Activated CD8-positive, alpha-beta memory T cell treated with anti-CD3 and anti-CD28 coated beads, Interleukin-2, amount 10 ng/mL, durations not matched to agents 7 days and 5 days (primary cell): ENCODE measurements around the gene FAM229A. TPM values are rescaled to one million over a fixed set of nuclear protein-coding genes. Genes with fewer than 3 reads are reported as not detected.
"Not testable (repeated sequence)": the region's sequence is repeated elsewhere in the genome, so short reads cannot be mapped to it uniquely, and the experiment has no call there.

ENCODE experiments used
- ATAC-seq: fragments of 150-1000 bp; cut with Tn5 transposase; one replicate; pipeline ENCODE4 v1.10.0; 2021; ENCODE audit warnings: moderate library complexity
- CTCF ChIA-PET: fragments of 350-600 bp; sonication (Branson Sonifier 250); formaldehyde crosslinking; loops from one replicate; lab custom pipeline; 2021; ENCODE audit warnings: antibody characterized with exemption; lab: Charles Lee
- DNase-seq: peaks from one replicate; pipeline ENCODE4 v3.0.0-alpha.2; 2020
- H3K27ac Mint-ChIP-seq: one replicate; pipeline ENCODE4 v1.8.0; 2021; ENCODE audit warnings: mild to moderate bottlenecking, mixed read lengths
- H3K27me3 Mint-ChIP-seq: one replicate; pipeline ENCODE4 v1.8.0; 2021; ENCODE audit warnings: mixed read lengths
- H3K36me3 Mint-ChIP-seq: one replicate; pipeline ENCODE4 v1.8.0; 2021; ENCODE audit warnings: mild to moderate bottlenecking, mixed read lengths
- H3K4me1 Mint-ChIP-seq: one replicate; pipeline ENCODE4 v1.8.0; 2021; ENCODE audit warnings: mixed read lengths
- H3K4me3 Mint-ChIP-seq: one replicate; pipeline ENCODE4 v1.8.0; 2021; ENCODE audit warnings: mild to moderate bottlenecking, moderate library complexity, mixed read lengths
- H3K9me3 Mint-ChIP-seq: one replicate; pipeline ENCODE4 v1.8.0; 2022; ENCODE audit warnings: low read depth, mixed read lengths
- total RNA-seq, 2 experiments: library from RNA; stranded (reverse); gene quantifications; one replicate each; pipeline ENCODE4 v1.2.3, GENCODE V29; 2021

Gene FAM229A
- total RNA-seq: 1 to 10 TPM; 4.1 to 5.4 TPM

GRCh38 chr1:32362474-32363313, at the start of gene FAM229A, which contains the start of gene TSSK3:
Gene FAM229A, minus strand, starts transcription at chr1:32362485. Its CDS starts 394 bp downstream, at chr1:32362091.
Gene TSSK3, plus strand, starts transcription at chr1:32362539. Its CDS starts 163 bp downstream, at chr1:32362702.
- Mint-ChIP-seq H3K27ac (no peak within 1 kb of the TSS), H3K36me3 (peaks cover 5% of the 10 kb centered on the region), H3K27me3 (peaks cover 7% of the 10 kb centered on the region), H3K4me1 (peaks cover 14% of the 10 kb centered on the region), H3K9me3 (no peaks in the 10 kb centered on the region), H3K4me3 (no peak within 1 kb of the TSS)
- DNase-seq (no peak), ATAC-seq (no peak)
- CTCF ChIA-PET: interaction anchor here (1.0 to 1.8 kb wide), 2 partner anchors 10 to 114 kb away, joined by 3 to 5 read pairs; no protein-coding TSS in a partner anchor

GRCh38 chr1:32411261-32411660, 49.0 kb upstream of the FAM229A start:
- DNase-seq: no peak
- Mint-ChIP-seq H3K36me3 (no peaks in the 10 kb centered on the region), H3K9me3 (no peaks in the 10 kb centered on the region), H3K27ac (no peak overlapping the region), H3K27me3 (peaks cover 12% of the 10 kb centered on the region), H3K4me3 (no peak overlapping the region), H3K4me1 (peaks cover 6% of the 10 kb centered on the region)
- CTCF ChIA-PET: interaction anchor here (1.0 to 2.1 kb wide), 5 partner anchors 9 to 197 kb away, joined by 3 to 16 read pairs (median 3); partner anchors contain the start of gene BSDC1
- no peak for ATAC-seq

GRCh38 chr1:32406629-32407111, 44.4 kb upstream of the FAM229A start:
- Mint-ChIP-seq H3K27ac (no peak overlapping the region), H3K4me3 (no peak overlapping the region), H3K9me3 (no peaks in the 10 kb centered on the region), H3K4me1 (peaks cover 2% of the 10 kb centered on the region), H3K36me3 (no peaks in the 10 kb centered on the region), H3K27me3 (peaks cover 5% of the 10 kb centered on the region)
- CTCF ChIA-PET: no interaction called here
- no peak for DNase-seq
- no peak for ATAC-seq

GRCh38 chr1:32405672-32406467, 43.6 kb upstream of the FAM229A start:
- H3K4me1 Mint-ChIP-seq: peaks cover 2% of the 10 kb centered on the region
- no peak for ATAC-seq
- H3K4me3 Mint-ChIP-seq: no peak overlapping the region
- H3K9me3 Mint-ChIP-seq: no peaks in the 10 kb centered on the region
- H3K36me3 Mint-ChIP-seq: no peaks in the 10 kb centered on the region
- no peak for DNase-seq
- no peak overlapping the region for H3K27ac Mint-ChIP-seq
- CTCF ChIA-PET: interaction anchor here (0.6 kb wide), 1 partner anchor 114 kb away, joined by 3 read pairs; no protein-coding TSS in a partner anchor
- H3K27me3 Mint-ChIP-seq: no peaks in the 10 kb centered on the region

GRCh38 chr1:32404946-32405345, 42.7 kb upstream of the FAM229A start:
- Mint-ChIP-seq H3K27ac (no peak overlapping the region), H3K27me3 (no peaks in the 10 kb centered on the region), H3K4me1 (peaks cover 2% of the 10 kb centered on the region), H3K9me3 (no peaks in the 10 kb centered on the region), H3K36me3 (no peaks in the 10 kb centered on the region), H3K4me3 (no peak overlapping the region)
- CTCF ChIA-PET: interaction anchor here (0.8 to 1.3 kb wide), 2 partner anchors 9 to 294 kb away, joined by 3 to 6 read pairs; no protein-coding TSS in a partner anchor
- DNase-seq (no peak), ATAC-seq (no peak)

- DNase-seq: peak; percentile 63
- Mint-ChIP-seq H3K27me3 (no peaks in the 10 kb centered on the region), H3K36me3 (no peaks in the 10 kb centered on the region), H3K4me3 (no peak overlapping the region), H3K9me3 (no peaks in the 10 kb centered on the region), H3K27ac (no peak overlapping the region), H3K4me1 (no peaks in the 10 kb centered on the region)
- CTCF ChIA-PET: interaction anchor here (0.7 to 3.6 kb wide), 32 partner anchors 10 to 897 kb away, joined by 3 to 32 read pairs (median 4); partner anchors contain the start of gene TMEM39B
- peak; percentile 78 for ATAC-seq
These were observed 38.8 kb upstream of the FAM229A start for GRCh38 chr1:32400876-32401631.

- Mint-ChIP-seq H3K27me3 (no peaks in the 10 kb centered on the region), H3K27ac (no peak overlapping the region), H3K36me3 (no peaks in the 10 kb centered on the region), H3K4me3 (no peak overlapping the region), H3K9me3 (no peaks in the 10 kb centered on the region), H3K4me1 (peaks cover 7% of the 10 kb centered on the region)
- CTCF ChIA-PET: interaction anchor here (1.0 to 3.6 kb wide), 12 partner anchors 9 to 349 kb away, joined by 3 to 32 read pairs (median 3); no protein-coding TSS in a partner anchor
- DNase-seq (no peak), ATAC-seq (no peak)
These were observed 37.6 kb upstream of the FAM229A start for GRCh38 chr1:32399843-32400242.

- ATAC-seq: no peak
- no peak for DNase-seq
- Mint-ChIP-seq H3K9me3 (no peaks in the 10 kb centered on the region), H3K4me3 (no peak overlapping the region), H3K4me1 (peaks cover 16% of the 10 kb centered on the region), H3K27me3 (no peaks in the 10 kb centered on the region), H3K27ac (no peak overlapping the region), H3K36me3 (peaks cover 2% of the 10 kb centered on the region)
- CTCF ChIA-PET: interaction anchor here (1.5 kb wide), 1 partner anchor 198 kb away, joined by 4 read pairs; the partner anchor contains the start of gene CCDC28B
These were observed 36.1 kb upstream of the FAM229A start for GRCh38 chr1:32398401-32398800.

- H3K27me3 Mint-ChIP-seq, CTCF ChIA-PET, ATAC-seq, H3K4me3 Mint-ChIP-seq, H3K9me3 Mint-ChIP-seq, DNase-seq, H3K27ac Mint-ChIP-seq, H3K36me3 Mint-ChIP-seq: not testable (repeated sequence)
- H3K4me1 Mint-ChIP-seq: peaks cover 28% of the 10 kb centered on the region
These were observed 34.2 kb upstream of the FAM229A start for GRCh38 chr1:32396524-32396923.

GRCh38 chr1:32394890-32395432, 32.7 kb upstream of the FAM229A start:
- Mint-ChIP-seq H3K36me3 (peaks cover 2% of the 10 kb centered on the region), H3K27ac (peak overlapping the region; percentile 99), H3K9me3 (no peaks in the 10 kb centered on the region), H3K4me3 (peak overlapping the region; percentile 96), H3K27me3 (no peaks in the 10 kb centered on the region), H3K4me1 (peaks cover 28% of the 10 kb centered on the region)
- DNase-seq (no peak), ATAC-seq (no peak)
- CTCF ChIA-PET: interaction anchor here (0.6 to 1.6 kb wide), 14 partner anchors 11 to 317 kb away, joined by 3 to 6 read pairs (median 3); partner anchors contain the start of gene FAM167B

GRCh38 chr1:32394141-32394889, 32.0 kb upstream of the FAM229A start, which contains the start of gene BSDC1:
Gene BSDC1, minus strand, starts transcription at chr1:32394441. Its CDS starts 27 bp downstream, at chr1:32394414.
- DNase-seq (peak; percentile 99), ATAC-seq (peak; percentile 99)
- peaks cover 28% of the 10 kb centered on the region for H3K4me1 Mint-ChIP-seq
- peak within 1 kb of the TSS; percentile 99 for H3K27ac Mint-ChIP-seq
- no peaks in the 10 kb centered on the region for H3K9me3 Mint-ChIP-seq
- no peaks in the 10 kb centered on the region for H3K27me3 Mint-ChIP-seq
- H3K36me3 Mint-ChIP-seq: peaks cover 2% of the 10 kb centered on the region
- H3K4me3 Mint-ChIP-seq: peak within 1 kb of the TSS; percentile 96
- CTCF ChIA-PET: interaction anchor here (0.6 to 1.7 kb wide), 16 partner anchors 10 to 320 kb away, joined by 3 to 6 read pairs (median 4); partner anchors contain the start of gene FAM167B
